Prostate gland (tissue), 2 donors: ENCODE data around the gene CHI3L2.

Source experiments
- CTCF ChIP-seq, 4 experiments: fragments of 200-600 bp in 2 of 4; fragments of 450-650 bp in 2 of 4; sonication (generic) in 2 of 4; IDR thresholded peaks; 1 replicate in 3 of 4; 2 replicates in 1 of 4; pipeline ENCODE4 v1.5.1; 2016 to 2019; ENCODE audit warnings: antibody characterized with exemption in 4 of 4, mild to moderate bottlenecking in 2 of 4, moderate library complexity in 2 of 4
- POLR2AphosphoS5 ChIP-seq: sonication (generic); formaldehyde crosslinking; IDR thresholded peaks from one replicate; pipeline ENCODE4 v1.6.1; 2017; ENCODE audit warnings: antibody characterized with exemption

- no peak for TF ChIP-seq CTCF (IDR thresholded peaks at IDR 0.05)
- TF ChIP-seq POLR2AphosphoS5 = no peak
These were observed 26.7 kb upstream of the CHI3L2 start for GRCh38 chr1:111200802-111201161.
